K562 (cell line): ENCODE data around the gene KIAA1614.

Source experiments
- GABPA ChIP-seq: fragments of 200-800 bp; sonication (Bioruptor generic); conservative IDR thresholded peaks from 2 replicates; pipeline ENCODE4 v1.6.1; 2016; ENCODE audit warnings: low read depth, missing genetic modification characterization, missing compliant biosample characterization
- TRIM24 ChIP-seq, 2 experiments: fragments of 450-650 bp; IDR thresholded peaks; 2 replicates each; pipeline ENCODE4 v1.6.1; 2016
- ZBTB17 ChIP-seq: fragments of 450-650 bp; formaldehyde crosslinking; IDR thresholded peaks from 2 replicates; pipeline ENCODE4 v1.4.0; 2020; ENCODE audit warnings: mild to moderate bottlenecking
- TF ChIP-seq, protein P1 (sequence below), 2 experiments: IDR thresholded peaks; 2 replicates each; pipeline ENCODE4 v1.6.1; 2011; ENCODE audit warnings: borderline replicate concordance in 1 of 2, control low read depth in 1 of 2, low read depth in 1 of 2, low read length in 1 of 2, mild to moderate bottlenecking in 1 of 2, mixed read lengths in 1 of 2, moderate library complexity in 1 of 2; ENCODE audit not compliant: insufficient read depth in 1 of 2, insufficient read length in 1 of 2, poor library complexity in 1 of 2, severe bottlenecking in 1 of 2; ENCODE audit errors: extremely low read depth in 1 of 2

DNA sequence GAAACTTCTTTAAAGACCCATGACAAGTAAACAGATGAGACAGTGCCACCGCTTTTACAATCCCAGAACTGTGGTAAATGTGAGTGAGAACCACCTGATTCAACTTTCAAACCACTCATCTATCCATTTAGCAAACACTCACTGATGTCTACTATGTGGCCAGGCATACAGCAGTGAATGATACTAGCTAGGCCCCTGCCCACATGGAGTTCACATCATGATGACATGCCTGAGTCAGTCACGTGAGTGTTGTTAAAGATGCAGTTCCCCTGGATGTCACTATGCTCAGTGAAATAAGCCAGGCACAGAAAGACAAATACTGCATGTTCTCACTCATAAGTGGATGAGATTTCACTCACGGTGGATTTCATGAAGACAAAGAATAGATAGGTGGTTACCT lies 81.6 kb downstream of the KIAA1614 start:
- TF ChIP-seq TRIM24 (IDR thresholded peaks at IDR 0.05) (no peak), ZBTB17 (CRISPR knock-in tag) (no peak), GABPA (tag) (no peak)
- TF ChIP-seq, protein P1, sequence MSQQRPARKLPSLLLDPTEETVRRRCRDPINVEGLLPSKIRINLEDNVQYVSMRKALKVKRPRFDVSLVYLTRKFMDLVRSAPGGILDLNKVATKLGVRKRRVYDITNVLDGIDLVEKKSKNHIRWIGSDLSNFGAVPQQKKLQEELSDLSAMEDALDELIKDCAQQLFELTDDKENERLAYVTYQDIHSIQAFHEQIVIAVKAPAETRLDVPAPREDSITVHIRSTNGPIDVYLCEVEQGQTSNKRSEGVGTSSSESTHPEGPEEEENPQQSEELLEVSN (IDR thresholded peaks at IDR 0.05; ENCODE audit: borderline replicate concordance in 1 of 2, extremely low read depth in 1 of 2, insufficient read depth in 1 of 2, insufficient read length in 1 of 2, low read depth in 1 of 2, low read length in 1 of 2, poor library complexity in 1 of 2, severe bottlenecking in 1 of 2) = no peak
